Activated T-helper 9 cell treated with anti-CD3 and anti-CD28 coated beads, Interleukin-2, amount 50 U/mL, for 16 hours (primary cell): ENCODE measurements around the gene MS4A4A.

ENCODE experiments used
- DNase-seq: peaks from one replicate; pipeline ENCODE4 v3.0.0-alpha.2; 2020; ENCODE audit warnings: low read depth

Gene MS4A4A

DNA sequence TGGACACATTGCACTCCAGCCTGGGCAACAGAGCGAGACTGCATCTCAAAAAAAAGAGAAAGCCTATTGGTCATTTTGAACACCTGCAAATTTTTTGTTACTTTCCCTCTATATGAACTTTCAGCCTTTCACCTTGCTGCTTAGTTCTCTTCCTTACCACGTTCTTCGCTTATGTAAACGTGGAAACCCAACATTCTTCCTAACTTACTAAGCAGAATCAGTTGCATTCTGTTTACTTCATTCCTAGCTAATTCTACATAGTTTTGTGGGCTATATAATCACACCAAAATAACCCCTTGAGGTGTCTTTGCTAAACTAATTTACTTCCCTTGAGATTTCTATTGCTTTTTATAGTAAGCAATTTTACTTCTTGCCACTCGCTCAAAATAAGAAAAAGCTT is 23.2 kb downstream of the MS4A4A start:
- DNase-seq, result no peak

- no peak for DNase-seq
These were observed 25.6 kb downstream of the MS4A4A start for GRCh38 chr11:60305906-60306619.

DNA sequence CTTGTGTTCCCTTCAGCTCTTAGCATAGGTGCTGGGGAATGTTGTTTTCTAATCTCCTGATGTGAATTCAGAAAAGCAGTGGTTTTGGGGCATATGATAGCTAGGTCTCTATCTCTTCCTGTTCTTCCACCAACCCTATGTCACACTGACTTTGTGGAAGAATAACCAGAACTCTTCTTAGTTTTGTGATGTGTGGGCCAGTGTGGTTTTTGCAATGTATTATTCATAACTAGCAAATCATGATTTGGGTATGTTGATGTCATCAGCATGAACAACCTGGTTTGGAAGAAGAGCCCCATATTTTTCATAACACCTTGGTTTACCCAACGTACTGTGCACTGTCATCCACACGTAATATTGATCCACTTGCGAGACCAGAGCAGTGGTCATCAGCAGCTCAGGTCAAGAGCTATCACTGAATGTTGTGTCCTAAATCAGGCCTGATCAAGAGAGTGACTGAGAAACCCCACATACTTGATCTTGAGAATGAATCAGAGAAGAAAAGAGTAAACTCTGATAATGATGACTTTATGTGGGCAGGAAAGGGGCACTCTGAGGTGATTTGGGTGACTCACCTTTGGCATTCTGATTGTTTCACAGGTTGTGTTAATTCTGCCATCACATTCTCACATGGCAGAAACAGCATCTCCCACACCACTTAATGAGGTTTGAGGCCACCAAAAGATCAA is 27.2 kb downstream of the MS4A4A start:
- DNase-seq, result no peak

GRCh38 chr11:60310407-60310998 is 30.0 kb downstream of the MS4A4A start:
- no peak for DNase-seq

- DNase-seq, result no peak
These were observed 34.3 kb downstream of the MS4A4A start for GRCh38 chr11:60314635-60315321.

GRCh38 chr11:60315871-60316270 is 35.4 kb downstream of the MS4A4A start:
- no peak for DNase-seq

- DNase-seq, result no peak
These were observed 35.9 kb downstream of the MS4A4A start for GRCh38 chr11:60316317-60316716.

GRCh38 chr11:60318726-60319125 is 38.3 kb downstream of the MS4A4A start:
- DNase-seq, result no peak

DNA sequence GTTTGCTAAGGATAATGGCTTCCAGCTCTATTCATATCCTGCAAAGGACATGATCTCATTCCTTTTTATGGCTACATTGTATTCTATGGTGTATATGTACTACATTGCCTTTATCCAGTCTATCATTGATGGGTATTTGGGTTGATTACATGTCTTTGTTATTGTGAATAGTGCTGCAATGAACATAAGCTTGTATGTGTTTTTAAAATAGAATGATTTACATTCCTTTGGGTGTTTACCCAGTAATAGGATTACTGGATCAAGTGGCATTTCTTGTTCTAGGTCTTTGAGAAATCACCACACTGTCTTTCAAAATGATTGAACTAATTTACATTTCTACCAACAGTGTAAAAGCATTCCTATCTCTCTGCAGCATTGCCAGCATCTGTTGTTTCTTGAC is 40.6 kb downstream of the MS4A4A start:
- no peak for DNase-seq

GRCh38 chr11:60326955-60327354 is 46.5 kb downstream of the MS4A4A start, which contains the start of gene MS4A6E:
Gene MS4A6E (plus strand): TSS chr11:60327255. CDS start chr11:60334896, 7,641 bp downstream.
- DNase-seq, result no peak

DNA sequence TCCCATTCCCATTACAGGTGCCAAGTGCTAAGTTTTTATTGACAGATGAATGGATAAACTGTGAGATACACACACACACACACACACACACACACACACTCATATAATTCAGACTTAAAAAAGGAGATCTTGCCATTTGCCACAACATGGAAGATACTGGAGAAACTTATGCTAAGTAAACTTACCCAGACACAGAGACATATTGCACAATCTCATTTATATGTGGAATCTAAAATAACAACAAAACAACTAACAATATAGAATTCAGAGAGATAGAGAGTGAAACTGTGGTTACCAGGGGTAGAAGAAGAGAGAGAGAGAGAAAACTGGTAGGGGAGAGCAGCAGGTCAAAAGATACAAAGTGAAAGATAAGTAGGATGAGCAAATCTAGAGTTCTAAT is 48.0 kb downstream of the MS4A4A start:
- DNase-seq, result no peak

DNA sequence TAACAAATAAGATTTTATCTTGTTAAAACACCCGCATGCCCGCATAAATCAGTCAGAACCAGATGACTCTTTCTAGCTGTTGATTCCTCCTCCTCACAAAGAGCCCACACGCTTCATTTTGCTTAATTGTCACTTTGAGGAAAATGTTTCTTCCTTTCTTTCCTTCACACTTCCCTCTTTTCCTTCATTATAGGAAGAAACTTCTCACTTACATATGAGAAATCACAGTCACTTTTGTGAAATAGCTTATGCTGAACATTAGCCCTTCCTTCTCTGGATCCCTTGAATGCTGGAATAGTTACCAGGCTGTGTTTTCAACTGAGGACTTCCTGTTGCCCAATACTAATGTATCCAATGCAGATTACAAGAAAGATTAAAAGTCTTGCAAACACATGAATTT is 52.4 kb downstream of the MS4A4A start:
- DNase-seq, result no peak

- DNase-seq, result peak; percentile 17
These were observed 53.6 kb downstream of the MS4A4A start for GRCh38 chr11:60334005-60334620.

DNA sequence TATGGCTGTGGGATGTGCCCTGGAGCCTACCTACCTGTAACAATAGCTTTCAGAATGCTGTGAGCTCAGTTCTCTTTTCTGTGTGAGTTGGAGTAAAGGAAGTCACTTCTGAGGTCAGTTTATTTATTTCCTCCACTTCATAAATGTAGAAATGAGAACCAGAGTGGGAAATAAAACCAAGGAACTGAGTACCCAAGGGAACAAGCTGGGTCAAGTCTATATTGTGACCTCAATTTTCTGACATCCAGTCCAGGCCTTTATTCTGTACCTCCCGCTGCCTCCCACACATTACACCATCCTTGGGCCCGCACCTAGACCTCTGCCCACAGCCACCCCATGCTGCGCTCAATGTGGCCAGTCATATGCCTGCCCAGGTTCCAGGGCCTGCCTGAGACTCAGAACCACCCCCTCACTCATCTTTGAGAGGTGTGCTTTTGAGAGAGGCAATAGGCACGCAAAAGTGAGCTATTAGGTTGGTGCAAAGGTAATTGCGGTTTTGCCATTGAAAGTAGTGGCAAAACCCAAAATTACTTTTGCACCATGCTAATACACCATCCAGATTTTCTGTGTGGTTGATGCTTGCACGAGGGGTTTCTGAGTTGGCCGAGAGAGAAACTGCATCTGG is 56.4 kb downstream of the MS4A4A start:
- DNase-seq, result no peak

DNA sequence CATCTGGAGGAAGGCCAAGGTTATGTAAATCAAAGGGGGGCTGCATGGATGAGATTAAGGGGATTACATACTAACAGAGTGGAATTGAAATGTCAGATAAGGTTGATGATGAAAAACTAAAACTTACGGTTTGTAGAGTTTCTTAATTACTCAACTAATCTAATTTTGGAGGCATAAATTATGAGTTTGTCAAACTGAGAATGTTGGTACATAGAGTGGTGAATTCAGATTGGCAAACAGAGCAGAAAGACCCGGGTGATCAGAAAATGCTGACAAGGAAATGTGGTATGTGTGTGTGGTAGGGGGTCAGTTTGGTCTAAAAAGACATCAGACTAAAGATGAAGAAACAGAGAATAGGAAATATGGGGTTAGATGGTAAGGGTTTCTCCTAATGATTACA is 57.6 kb downstream of the MS4A4A start:
- no peak for DNase-seq

GRCh38 chr11:60339356-60339755 is 58.9 kb downstream of the MS4A4A start:
- DNase-seq, result no peak

DNA sequence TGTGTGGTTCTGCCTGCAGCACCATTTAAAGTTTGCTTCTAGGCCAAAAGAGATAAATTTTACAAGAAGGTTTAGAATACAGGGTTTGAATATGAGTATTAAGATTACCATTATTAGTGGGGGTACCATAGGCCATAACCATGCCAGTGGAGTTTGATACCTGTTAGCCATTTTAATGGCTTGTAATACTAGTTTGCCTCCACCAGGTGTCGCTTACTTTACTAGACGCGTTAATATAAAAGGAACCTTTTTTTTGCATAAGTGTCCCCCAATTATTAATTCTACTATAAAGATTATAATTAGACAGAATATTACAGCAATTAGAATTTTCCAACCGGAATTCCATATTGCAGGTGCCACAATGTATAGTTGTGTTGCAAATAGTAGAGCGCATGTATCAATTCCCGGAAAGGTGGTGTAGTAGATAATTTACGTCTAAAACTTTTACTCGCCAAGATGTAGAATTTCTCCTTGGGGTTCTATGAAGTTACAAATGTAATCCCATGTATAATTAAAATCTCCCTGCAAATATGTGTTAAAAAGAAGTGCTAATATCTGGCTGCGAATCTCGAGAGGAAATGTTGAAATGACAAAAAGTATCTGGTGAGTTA is 62.7 kb downstream of the MS4A4A start:
- no peak for DNase-seq

- no peak for DNase-seq
These were observed 63.7 kb downstream of the MS4A4A start for GRCh38 chr11:60344146-60344545.

- no peak for DNase-seq
These were observed 65.0 kb downstream of the MS4A4A start for GRCh38 chr11:60345489-60345888.

GRCh38 chr11:60347084-60347797 is 66.8 kb downstream of the MS4A4A start:
- DNase-seq, result no peak

GRCh38 chr11:60348116-60348515 is 67.7 kb downstream of the MS4A4A start:
- DNase-seq, result no peak
